Measurements from ENCODE around the gene LY86.

LY86 gene

DNA sequence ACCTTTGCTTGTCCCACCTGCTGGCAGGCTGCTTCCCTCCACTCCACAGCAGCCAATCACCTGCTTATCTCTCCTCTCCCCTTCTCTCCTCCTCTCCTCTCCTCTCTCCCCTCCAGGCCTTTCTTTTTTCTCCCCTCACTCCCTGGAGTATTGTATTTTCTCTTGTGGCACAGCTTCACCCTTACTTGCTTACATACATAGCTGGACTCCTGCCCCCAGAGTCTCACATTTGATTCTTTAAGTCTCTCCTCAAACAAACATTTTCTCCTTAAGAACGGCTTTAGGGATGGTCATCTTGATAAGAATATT lies 3.6 kb upstream of the LY86 start:
- no peaks in the 10 kb centered on the region for H3K27me3 Mint-ChIP-seq
- peaks cover 8% of the 10 kb centered on the region for H3K36me3 Mint-ChIP-seq (ENCODE audit: low read depth)
- H3K4me3 Mint-ChIP-seq = no peak overlapping the region
- peaks cover 6% of the 10 kb centered on the region for H3K9me3 Mint-ChIP-seq
- H3K4me1 Mint-ChIP-seq (ENCODE audit: low read depth) = peaks cover 48% of the 10 kb centered on the region
- no peak overlapping the region for H3K27ac Mint-ChIP-seq

DNA sequence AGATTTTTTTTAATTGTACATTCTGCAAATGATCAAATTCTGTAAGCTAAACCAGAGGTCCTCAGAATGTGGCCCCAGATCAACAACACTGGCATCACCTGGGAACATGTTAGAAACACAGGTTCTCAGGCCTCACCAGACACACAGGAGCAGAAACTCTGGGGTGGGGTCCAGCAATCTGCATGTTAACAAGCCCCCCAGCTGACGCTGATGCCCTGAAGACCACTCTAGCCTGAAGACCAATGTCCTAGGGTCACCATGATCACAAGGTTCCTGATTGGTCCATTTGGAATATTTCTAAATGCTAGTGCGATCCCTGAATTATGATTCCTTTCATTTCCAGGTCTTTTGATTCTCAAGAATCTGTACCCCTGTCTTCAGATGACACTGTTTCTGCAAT lies 2.4 kb upstream of the LY86 start:
- Mint-ChIP-seq H3K36me3 (ENCODE audit: low read depth) (no peaks in the 10 kb centered on the region), H3K4me3 (no peak overlapping the region), H3K4me1 (ENCODE audit: low read depth) (peaks cover 45% of the 10 kb centered on the region), H3K27ac (no peak overlapping the region), H3K27me3 (no peaks in the 10 kb centered on the region), H3K9me3 (no peaks in the 10 kb centered on the region)

DNA sequence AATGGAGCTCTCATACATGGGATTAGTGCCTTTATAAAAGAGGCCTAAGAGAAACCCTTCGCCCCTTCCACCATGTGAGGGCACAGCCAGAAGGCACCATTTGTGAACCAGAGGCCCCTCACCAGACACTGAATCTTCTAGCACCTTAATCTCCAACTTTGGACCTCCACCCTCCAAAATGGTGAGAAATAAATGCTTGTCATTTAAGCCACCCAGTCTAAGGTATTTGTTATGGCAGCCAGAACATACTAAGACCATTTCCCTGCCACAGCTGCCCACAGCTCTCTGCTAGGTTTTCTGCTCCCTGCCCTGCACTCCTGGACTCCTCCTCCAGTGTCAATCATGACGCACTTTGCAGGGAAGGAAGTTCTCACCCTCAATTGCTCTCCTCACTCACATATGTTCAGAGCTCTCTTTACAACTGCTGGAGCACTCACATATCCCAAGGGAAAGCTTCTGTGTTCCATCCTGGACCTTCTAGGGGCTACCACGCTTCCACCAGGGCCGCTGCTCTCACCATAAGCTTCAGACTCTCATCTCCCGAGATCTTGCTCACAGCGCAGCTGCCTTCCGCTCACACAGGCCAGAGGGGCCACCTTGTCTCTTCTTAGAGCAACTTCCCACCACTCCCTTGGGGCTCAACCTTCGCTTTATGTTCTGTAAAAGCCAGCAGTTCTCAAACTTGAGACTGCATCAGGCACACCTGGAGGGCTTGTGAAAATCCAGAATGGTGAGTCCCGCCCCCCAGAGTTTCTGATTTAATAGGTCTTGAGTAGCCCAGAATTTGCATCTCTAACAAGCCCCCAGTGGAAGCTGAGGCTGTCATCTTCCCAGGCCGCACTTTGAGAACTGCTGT lies 1.6 kb upstream of the LY86 start:
- H3K4me1 Mint-ChIP-seq (ENCODE audit: low read depth) = peaks cover 52% of the 10 kb centered on the region
- peak overlapping the region; percentile 42 for H3K27ac Mint-ChIP-seq
- no peaks in the 10 kb centered on the region for H3K27me3 Mint-ChIP-seq
- peak overlapping the region; percentile 27 for H3K4me3 Mint-ChIP-seq
- no peaks in the 10 kb centered on the region for H3K9me3 Mint-ChIP-seq
- H3K36me3 Mint-ChIP-seq (ENCODE audit: low read depth) = no peaks in the 10 kb centered on the region

DNA sequence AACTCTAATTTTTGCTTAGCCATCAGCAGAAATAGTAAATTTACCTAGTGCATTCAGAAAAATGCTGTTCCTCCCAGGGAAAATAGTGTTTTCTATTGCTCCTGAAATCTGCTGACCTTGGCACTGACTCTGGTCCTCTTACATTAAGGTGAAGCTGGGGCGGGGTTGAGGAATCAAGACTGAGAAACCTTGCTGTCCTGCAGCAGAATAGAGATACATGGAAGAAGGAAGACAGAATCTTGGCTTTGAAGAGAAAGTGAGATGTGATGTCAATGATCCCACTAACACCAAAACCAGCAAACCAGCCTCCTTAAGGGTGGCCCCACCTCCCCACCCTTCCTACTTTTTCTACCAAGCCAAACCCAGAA lies 840 bp upstream of the LY86 start:
- Mint-ChIP-seq H3K4me1 (ENCODE audit: low read depth) (peaks cover 59% of the 10 kb centered on the region), H3K27ac (peak overlapping the region; percentile 62), H3K36me3 (ENCODE audit: low read depth) (no peaks in the 10 kb centered on the region), H3K9me3 (no peaks in the 10 kb centered on the region), H3K4me3 (peak overlapping the region; percentile 70), H3K27me3 (no peaks in the 10 kb centered on the region)

DNA sequence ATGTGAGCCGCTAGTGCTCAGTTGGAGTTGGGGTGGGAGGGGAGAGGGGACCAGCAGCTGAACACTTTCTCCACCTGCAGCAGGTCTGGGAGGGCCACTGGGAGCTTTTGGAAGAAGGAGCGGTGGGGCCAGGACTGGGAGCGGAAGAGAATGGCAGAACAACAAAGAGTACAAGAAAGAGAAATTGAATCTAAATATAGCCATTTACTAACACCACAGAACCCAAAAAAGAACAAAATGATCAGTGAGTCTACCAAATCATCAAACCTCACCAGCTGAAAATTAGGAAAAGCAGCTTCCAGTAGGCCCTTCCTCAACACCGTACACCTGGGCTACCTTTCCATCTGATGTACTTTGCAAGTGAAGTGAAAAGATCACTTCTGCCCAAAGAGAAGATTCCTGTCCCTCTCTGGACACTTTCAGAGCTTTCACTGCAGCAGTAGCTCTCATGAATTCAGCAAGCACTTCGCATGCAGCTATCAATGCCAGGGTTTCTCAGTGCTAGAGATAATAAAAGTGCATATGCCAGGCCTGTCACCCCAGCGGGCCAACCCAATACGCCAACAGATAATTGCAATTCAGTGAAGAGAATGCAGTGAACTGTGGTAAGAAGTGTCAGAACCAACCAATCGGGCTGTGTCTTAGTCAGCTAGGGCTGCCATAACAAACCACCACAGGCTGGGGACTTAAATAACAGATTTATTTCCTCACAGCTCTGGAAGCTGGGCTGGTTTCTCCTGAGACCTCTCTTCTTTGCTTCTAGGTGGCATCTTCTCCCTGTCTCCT lies 597 bp downstream of the LY86 start:
- H3K27me3 Mint-ChIP-seq = no peaks in the 10 kb centered on the region
- H3K4me1 Mint-ChIP-seq (ENCODE audit: low read depth) = peaks cover 67% of the 10 kb centered on the region
- H3K27ac Mint-ChIP-seq = peak overlapping the region; percentile 83
- H3K4me3 Mint-ChIP-seq = peak overlapping the region; percentile 70
- no peaks in the 10 kb centered on the region for H3K36me3 Mint-ChIP-seq (ENCODE audit: low read depth)
- no peaks in the 10 kb centered on the region for H3K9me3 Mint-ChIP-seq

DNA sequence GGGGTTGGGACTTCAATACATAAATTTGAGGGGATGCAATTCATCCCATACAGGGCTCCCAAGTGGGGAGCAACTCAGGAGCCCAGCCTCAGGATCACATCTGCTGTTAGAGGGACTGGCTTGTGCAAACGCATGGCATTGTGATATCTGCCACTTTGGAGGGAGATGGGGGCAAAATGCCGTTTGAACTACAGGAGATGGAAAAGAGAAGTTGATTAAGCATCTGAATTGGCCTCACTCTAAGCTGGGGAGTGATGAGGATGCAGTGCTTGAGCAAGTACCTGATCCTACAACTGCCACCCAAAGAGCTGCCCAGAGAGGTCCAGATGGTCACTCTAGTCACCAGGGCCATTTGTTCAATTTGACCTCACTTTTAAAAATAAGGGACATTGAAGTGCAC lies 2.0 kb downstream of the LY86 start:
- Mint-ChIP-seq H3K27ac (no peak overlapping the region), H3K9me3 (no peaks in the 10 kb centered on the region), H3K4me3 (no peak overlapping the region), H3K36me3 (ENCODE audit: low read depth) (no peaks in the 10 kb centered on the region), H3K4me1 (ENCODE audit: low read depth) (peaks cover 61% of the 10 kb centered on the region), H3K27me3 (no peaks in the 10 kb centered on the region)

DNA sequence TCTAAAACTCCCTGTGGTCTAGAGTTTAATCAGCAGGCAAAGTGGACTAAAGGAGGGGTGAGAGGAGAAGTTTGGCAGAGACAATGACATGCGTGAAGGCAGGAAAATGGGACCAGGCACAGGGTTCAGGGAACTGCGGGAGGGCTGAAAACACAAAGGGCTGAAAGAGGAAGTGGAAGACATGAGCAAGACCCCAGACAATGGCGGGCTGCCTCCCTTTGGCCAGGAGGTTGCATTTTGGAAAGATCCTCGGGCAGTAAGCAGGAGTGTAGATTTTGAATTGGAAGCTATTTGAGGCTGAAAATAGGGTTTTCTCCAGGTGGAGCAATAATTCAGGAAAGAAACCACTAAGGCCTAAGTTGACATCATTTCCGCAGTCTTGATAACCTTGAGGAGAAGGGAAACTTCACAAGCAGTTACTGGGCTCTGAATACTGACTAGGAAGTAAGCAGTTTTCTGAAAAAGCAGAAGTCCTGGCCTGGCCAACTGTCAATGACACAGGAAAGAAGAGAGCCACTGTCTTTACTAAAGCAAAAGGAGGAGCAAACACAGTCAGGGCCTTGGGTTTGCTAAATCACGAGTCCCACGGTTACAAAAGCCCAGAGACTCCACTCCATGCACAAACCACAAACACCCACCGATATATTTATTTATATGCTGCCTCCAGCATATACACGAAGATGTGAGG lies 3.4 kb downstream of the LY86 start:
- Mint-ChIP-seq H3K4me3 (no peak overlapping the region), H3K9me3 (no peaks in the 10 kb centered on the region), H3K36me3 (ENCODE audit: low read depth) (no peaks in the 10 kb centered on the region), H3K4me1 (ENCODE audit: low read depth) (peaks cover 72% of the 10 kb centered on the region), H3K27me3 (no peaks in the 10 kb centered on the region), H3K27ac (peak overlapping the region; percentile 69)

DNA sequence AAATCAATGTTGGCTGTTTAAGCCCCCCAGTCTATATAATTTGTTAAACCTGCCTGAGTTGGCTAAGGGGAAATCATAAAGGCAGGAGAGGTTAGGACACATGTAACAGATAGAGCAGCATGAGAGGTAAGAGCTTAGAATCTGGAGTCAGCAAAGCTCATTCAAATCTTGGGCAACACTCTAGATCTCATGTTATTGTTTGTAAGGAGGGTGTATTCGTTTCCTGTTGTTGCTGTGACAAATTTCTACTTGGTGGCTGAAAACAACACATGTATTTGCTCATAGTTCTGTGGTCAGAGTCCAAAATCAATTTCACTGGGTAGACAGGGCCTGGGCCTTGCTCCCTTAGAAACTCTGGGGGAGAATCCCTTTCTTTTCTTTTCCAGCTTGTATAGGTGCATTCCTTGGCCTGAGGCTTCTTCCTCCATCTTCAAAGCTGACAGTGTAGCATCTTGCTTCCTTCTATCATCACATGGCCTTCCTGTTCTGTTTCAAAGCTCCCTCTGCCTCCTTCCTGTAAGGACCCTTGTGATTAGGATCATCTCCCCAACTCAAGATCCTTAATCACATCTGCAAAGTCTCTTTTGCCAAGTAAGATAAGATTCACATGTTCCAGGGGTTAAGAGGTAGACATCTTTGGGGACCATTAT lies 4.4 kb downstream of the LY86 start:
- Mint-ChIP-seq H3K4me1 (ENCODE audit: low read depth) (peaks cover 69% of the 10 kb centered on the region), H3K4me3 (no peak overlapping the region), H3K27ac (peak overlapping the region; percentile 42), H3K27me3 (no peaks in the 10 kb centered on the region), H3K36me3 (ENCODE audit: low read depth) (no peaks in the 10 kb centered on the region), H3K9me3 (no peaks in the 10 kb centered on the region)

DNA sequence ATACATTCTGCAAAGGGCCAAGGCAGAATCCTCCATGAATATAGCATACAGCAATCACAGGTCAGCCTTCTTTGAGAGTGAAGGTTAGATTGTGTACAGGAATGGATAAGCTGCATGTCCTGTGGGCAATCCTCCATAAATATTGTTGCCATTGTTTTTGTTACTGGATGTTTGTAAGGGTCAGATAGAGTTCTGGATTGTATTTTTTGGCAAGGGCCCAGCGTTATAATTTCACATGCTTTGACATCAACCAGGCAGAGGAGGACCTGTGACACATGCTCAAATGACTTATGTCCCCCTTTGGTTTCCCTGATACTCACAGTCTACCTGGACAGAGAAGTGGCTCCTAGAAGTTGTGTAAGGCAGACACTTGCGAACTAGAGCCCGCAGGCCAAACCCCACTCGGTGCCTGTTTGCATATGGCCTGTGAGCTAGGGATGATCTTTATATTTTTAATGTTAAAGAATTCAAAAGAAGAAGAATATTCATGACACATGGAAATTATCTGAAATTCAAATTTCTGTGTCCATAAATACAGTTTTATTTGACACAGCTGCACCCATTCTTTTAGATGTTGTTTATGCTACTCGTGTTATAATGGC lies 5.4 kb downstream of the LY86 start:
- H3K36me3 Mint-ChIP-seq (ENCODE audit: low read depth) = no peaks in the 10 kb centered on the region
- H3K27ac Mint-ChIP-seq = no peak overlapping the region
- no peaks in the 10 kb centered on the region for H3K27me3 Mint-ChIP-seq
- H3K4me3 Mint-ChIP-seq = no peak overlapping the region
- peaks cover 62% of the 10 kb centered on the region for H3K4me1 Mint-ChIP-seq (ENCODE audit: low read depth)
- no peaks in the 10 kb centered on the region for H3K9me3 Mint-ChIP-seq

DNA sequence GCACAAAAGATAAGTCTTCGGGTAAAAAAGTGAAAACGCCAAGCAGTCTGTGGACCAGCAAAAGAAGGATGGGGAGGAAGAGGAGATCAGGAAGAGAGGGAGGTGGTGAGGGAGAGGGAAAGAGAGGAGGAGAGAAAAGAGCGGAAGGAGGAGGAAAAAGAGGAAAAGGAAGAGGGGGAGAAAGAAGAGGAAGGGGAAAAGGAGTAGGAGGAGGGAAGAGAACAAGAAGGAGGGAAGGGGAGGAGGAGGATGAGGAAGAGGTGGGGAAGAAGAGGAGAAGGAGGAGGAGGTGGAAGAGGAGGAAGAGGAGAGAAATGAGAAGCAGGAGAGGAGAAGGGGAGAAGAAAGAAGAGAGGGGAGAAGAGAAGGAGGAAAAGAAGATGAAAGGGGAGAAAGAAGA lies 6.5 kb downstream of the LY86 start:
- peak overlapping the region; percentile 3 for H3K27ac Mint-ChIP-seq
- H3K36me3 Mint-ChIP-seq (ENCODE audit: low read depth) = no peaks in the 10 kb centered on the region
- H3K27me3 Mint-ChIP-seq = no peaks in the 10 kb centered on the region
- no peak overlapping the region for H3K4me3 Mint-ChIP-seq
- no peaks in the 10 kb centered on the region for H3K9me3 Mint-ChIP-seq
- H3K4me1 Mint-ChIP-seq (ENCODE audit: low read depth) = peaks cover 58% of the 10 kb centered on the region

DNA sequence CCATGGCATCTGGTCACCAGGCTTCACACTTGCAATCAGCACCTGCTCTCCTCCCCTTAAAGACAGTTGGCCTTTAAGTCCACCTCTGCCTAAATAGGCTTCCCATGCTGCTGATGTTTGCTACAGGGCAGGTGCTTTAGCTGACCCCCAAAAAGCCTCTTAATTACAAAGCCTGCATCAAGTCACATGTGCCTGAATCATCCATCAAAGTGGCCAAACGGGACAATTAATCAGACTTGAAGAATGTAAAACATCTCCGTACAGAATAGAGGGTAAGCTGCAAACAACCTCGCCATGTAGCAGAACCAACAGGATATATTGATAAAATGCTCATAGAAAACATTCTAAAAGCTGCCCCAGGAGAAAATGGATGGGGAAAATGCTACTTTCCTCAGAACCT lies 7.4 kb downstream of the LY86 start:
- peaks cover 52% of the 10 kb centered on the region for H3K4me1 Mint-ChIP-seq (ENCODE audit: low read depth)
- no peaks in the 10 kb centered on the region for H3K9me3 Mint-ChIP-seq
- no peak overlapping the region for H3K4me3 Mint-ChIP-seq
- no peaks in the 10 kb centered on the region for H3K27me3 Mint-ChIP-seq
- H3K27ac Mint-ChIP-seq = no peak overlapping the region
- no peaks in the 10 kb centered on the region for H3K36me3 Mint-ChIP-seq (ENCODE audit: low read depth)

DNA sequence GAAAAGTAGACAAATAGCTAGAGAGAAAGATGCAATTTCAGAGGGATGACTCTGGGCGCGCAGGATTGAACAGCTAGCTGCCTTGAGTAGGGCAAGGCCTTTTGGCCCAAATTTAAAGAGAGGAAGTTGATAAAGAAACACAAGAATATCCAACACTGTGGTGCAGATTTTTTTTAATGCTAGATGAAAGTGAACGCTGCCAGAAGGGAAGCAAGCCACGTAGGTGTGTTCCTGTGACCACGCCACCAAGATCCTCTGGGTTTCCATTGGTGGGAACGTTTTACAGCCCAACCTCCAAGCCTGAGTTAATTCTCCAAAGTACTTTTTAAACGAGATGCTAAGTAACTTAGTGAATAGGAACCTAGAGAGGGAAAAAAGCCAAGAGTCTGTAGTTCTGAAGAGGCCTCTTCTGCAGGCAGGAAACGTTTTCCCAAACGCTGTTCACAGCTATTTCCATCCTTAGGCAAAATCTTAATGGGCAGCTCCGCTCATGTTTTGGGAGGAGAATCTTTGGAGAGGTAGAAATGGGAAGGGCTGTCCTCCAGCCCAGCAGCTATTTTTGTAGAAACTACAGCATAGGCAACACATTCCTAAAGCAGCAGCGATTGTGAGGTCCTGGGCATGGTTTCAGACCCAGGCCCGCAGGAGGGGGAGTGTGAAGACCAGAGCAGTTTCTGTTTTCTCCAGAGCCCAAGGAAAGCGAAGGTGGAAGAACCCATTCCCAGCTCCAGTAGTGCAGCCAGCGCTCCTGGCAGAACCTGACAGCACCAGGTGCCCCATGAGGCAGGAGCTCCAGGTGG lies 8.2 kb downstream of the LY86 start:
- H3K27me3 Mint-ChIP-seq = no peaks in the 10 kb centered on the region
- no peaks in the 10 kb centered on the region for H3K9me3 Mint-ChIP-seq
- no peak overlapping the region for H3K4me3 Mint-ChIP-seq
- no peaks in the 10 kb centered on the region for H3K36me3 Mint-ChIP-seq (ENCODE audit: low read depth)
- H3K27ac Mint-ChIP-seq = no peak overlapping the region
- H3K4me1 Mint-ChIP-seq (ENCODE audit: low read depth) = peaks cover 44% of the 10 kb centered on the region

DNA sequence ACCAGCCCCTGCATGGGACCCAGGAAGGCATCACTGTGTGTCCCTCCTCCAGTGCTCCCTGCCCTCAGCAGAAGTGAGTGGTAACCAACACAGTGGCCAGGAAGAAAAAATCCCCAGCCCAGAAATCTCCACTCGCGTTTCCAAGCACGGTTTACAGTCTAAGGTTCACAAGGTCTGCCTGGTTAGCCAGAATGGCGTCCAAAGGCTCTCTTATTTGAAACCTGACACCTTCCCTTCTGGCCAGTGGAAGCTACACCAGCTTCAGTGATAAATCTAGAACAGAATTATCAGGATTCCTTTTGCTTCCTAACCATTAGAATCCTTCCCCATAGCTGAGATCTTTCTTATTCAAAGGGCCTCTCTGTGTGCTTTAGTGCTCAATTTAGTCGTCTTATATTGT lies 9.2 kb downstream of the LY86 start:
- Mint-ChIP-seq H3K27me3 (no peaks in the 10 kb centered on the region), H3K4me1 (ENCODE audit: low read depth) (peaks cover 34% of the 10 kb centered on the region), H3K36me3 (ENCODE audit: low read depth) (no peaks in the 10 kb centered on the region), H3K9me3 (no peaks in the 10 kb centered on the region), H3K27ac (no peak overlapping the region), H3K4me3 (no peak overlapping the region)

DNA sequence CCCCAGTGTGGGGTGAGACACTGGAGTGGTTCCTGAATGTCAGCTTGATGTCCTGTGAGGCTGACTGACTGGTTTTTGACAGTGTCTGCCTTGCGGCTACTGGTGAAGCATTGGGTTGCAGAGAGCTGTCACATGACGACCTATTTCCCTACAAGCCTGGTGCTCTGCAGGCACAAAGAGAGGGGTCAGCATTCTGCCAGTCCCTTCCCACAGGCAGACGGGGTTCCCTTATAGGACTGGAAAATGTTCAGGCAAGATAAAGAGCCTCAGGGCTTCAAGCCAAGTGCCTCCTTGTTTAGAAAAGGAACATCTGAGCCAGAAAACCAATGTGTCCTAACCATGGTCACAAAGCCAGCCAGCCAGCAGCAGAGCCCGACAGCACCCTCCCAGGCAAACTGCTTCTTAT lies 11.0 kb downstream of the LY86 start:
- Mint-ChIP-seq H3K27ac (no peak overlapping the region), H3K27me3 (no peaks in the 10 kb centered on the region), H3K36me3 (ENCODE audit: low read depth) (peaks cover 3% of the 10 kb centered on the region), H3K4me3 (no peak overlapping the region), H3K4me1 (ENCODE audit: low read depth) (peaks cover 23% of the 10 kb centered on the region), H3K9me3 (peaks cover 2% of the 10 kb centered on the region)
